Skeletal muscle tissue (tissue), 4 donors: ENCODE measurements around the gene CACFD1. TPM values are rescaled to one million over a fixed set of nuclear protein-coding genes. Genes with fewer than 3 reads are reported as not detected.

Experiments used
- H3K27ac ChIP-seq: one replicate; pipeline ENCODE4 v1.7.0; 2013; ENCODE audit warnings: mild to moderate bottlenecking, low read depth, low read length, inconsistent platforms
- H3K27me3 ChIP-seq, 3 donors: one replicate each; pipeline ENCODE4 v1.7.0; 2013; ENCODE audit warnings: low read length in 3 of 3; ENCODE audit not compliant: control insufficient read depth in 3 of 3, insufficient read depth in 3 of 3
- H3K36me3 ChIP-seq, 3 donors: one replicate each; pipeline ENCODE4 v1.7.0; 2013; ENCODE audit warnings: low read length in 3 of 3; ENCODE audit not compliant: control insufficient read depth in 3 of 3, insufficient read depth in 3 of 3
- H3K4me1 ChIP-seq, 3 donors: one replicate each; pipeline ENCODE4 v1.7.0; 2013; ENCODE audit warnings: low read length in 3 of 3, mild to moderate bottlenecking in 3 of 3; ENCODE audit not compliant: control insufficient read depth in 3 of 3, insufficient read depth in 3 of 3
- H3K4me3 ChIP-seq, 3 donors: one replicate each; pipeline ENCODE4 v1.7.0; 2013; ENCODE audit warnings: low read length in 3 of 3
- H3K9ac ChIP-seq, 3 donors: one replicate each; pipeline ENCODE4 v1.7.0; 2013; ENCODE audit warnings: low read length in 3 of 3, mild to moderate bottlenecking in 3 of 3, moderate library complexity in 2 of 3, low read depth in 1 of 3
- H3K9me3 ChIP-seq, 3 donors: one replicate each; pipeline ENCODE4 v1.7.0; 2013; ENCODE audit warnings: low read length in 3 of 3; ENCODE audit not compliant: control insufficient read depth in 3 of 3
- total RNA-seq: library from RNA; depleted of rRNA; stranded (reverse); fragments of >200 nt; gene quantifications from one replicate; pipeline ENCODE4 v1.2.3, GENCODE V29; 2014
- donor health status: Osteomylitis.

Gene CACFD1
- total RNA-seq, 1 donor from 2014 or later = 4.7 TPM

DNA sequence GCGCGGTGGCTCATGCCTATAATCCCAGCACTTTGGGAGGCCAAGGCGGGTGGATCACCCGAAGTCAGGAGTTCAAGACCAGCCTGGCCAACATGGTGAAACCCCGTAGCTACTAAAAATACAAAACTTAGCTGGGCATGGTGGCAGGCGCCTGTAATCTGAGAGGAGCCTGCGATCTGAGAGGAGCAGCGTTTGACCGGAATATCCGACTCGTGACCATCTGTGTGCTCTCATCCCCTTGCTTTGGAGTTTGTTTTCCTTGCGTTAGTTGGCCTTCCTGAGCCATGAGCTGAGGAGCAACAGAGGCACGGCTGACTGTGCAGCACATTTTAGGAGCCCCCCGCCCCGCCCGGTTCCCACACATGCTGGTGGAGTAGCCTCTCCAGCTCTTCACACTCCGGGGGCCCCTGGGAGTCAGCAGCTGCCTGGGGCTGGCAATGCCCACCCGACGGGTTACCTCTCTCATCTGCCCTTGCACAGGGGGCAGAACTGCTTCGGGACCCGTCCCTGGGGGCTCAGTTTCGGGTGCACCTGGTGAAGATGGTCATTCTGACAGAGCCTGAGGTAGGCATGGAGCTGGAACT is 34.6 kb upstream of the CACFD1 start:
- Histone ChIP-seq H3K27me3 (peaks cover 6 to 14% (median 11%) of the 10 kb centered on the region in 3 donors), H3K4me3 (peak overlapping the region in 1 of 3 donors; percentile 13), H3K9me3 (no peaks in the 10 kb centered on the region), H3K9ac (peak overlapping the region; percentile 33 to 53 (median 40)), H3K4me1 (peaks cover 8 to 17% (median 14%) of the 10 kb centered on the region in 3 donors), H3K27ac (peak overlapping the region; percentile 74), H3K36me3 (peaks cover 0 to 7% (median 5%) of the 10 kb centered on the region in 3 donors)

DNA sequence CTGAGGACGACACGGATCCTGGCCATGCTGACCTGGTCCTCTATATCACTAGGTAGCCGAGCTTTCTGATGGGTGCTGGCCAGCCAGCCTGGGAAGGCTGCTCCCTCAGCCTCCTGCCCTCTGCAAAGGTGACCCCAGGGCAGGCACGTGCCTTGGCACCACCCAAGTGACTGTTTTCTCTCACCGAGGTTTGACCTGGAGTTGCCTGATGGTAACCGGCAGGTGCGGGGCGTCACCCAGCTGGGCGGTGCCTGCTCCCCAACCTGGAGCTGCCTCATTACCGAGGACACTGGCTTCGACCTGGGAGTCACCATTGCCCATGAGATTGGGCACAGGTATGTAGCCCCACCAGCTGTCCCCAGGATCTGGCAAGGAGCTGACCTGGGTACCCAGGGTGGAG is 33.8 kb upstream of the CACFD1 start:
- Histone ChIP-seq H3K27me3 (peaks cover 6 to 14% (median 11%) of the 10 kb centered on the region in 3 donors), H3K27ac (no peak overlapping the region)

GRCh38 chr9:133427658-133428348 is 32.0 kb upstream of the CACFD1 start:
- H3K4me3 ChIP-seq = no peak overlapping the region
- no peaks in the 10 kb centered on the region for H3K9me3 ChIP-seq
- peaks cover 8 to 17% (median 14%) of the 10 kb centered on the region in 3 donors for H3K4me1 ChIP-seq
- no peak overlapping the region for H3K9ac ChIP-seq
- H3K27ac ChIP-seq = no peak overlapping the region
- peaks cover 6 to 14% (median 11%) of the 10 kb centered on the region in 3 donors for H3K27me3 ChIP-seq
- peaks cover 0 to 7% (median 5%) of the 10 kb centered on the region in 3 donors for H3K36me3 ChIP-seq

More for the DNA sequence above, 33.8 kb upstream of the CACFD1 start:
- peaks cover 8 to 17% (median 14%) of the 10 kb centered on the region in 3 donors for H3K4me1 ChIP-seq
- H3K9me3 ChIP-seq = no peaks in the 10 kb centered on the region
- no peak overlapping the region for H3K9ac ChIP-seq
- H3K36me3 ChIP-seq = peaks cover 0 to 7% (median 5%) of the 10 kb centered on the region in 3 donors
- no peak overlapping the region for H3K4me3 ChIP-seq

- Histone ChIP-seq H3K9ac (no peak overlapping the region), H3K4me1 (peaks cover 8 to 17% (median 14%) of the 10 kb centered on the region in 3 donors), H3K9me3 (no peaks in the 10 kb centered on the region), H3K27ac (no peak overlapping the region), H3K36me3 (peaks cover 0 to 7% (median 5%) of the 10 kb centered on the region in 3 donors), H3K4me3 (no peak overlapping the region), H3K27me3 (peaks cover 6 to 14% (median 11%) of the 10 kb centered on the region in 3 donors)
These were observed 31.1 kb upstream of the CACFD1 start for GRCh38 chr9:133428617-133429101.

GRCh38 chr9:133429214-133429613 is 30.6 kb upstream of the CACFD1 start:
- H3K36me3 ChIP-seq = peaks cover 0 to 7% (median 5%) of the 10 kb centered on the region in 3 donors
- H3K4me3 ChIP-seq = no peak overlapping the region
- peaks cover 6 to 14% (median 11%) of the 10 kb centered on the region in 3 donors for H3K27me3 ChIP-seq
- peaks cover 8 to 17% (median 14%) of the 10 kb centered on the region in 3 donors for H3K4me1 ChIP-seq
- no peak overlapping the region for H3K9ac ChIP-seq
- H3K9me3 ChIP-seq = no peaks in the 10 kb centered on the region
- no peak overlapping the region for H3K27ac ChIP-seq

- no peak overlapping the region for H3K9ac ChIP-seq
- H3K4me3 ChIP-seq = no peak overlapping the region
- H3K27me3 ChIP-seq = peaks cover 6 to 14% (median 11%) of the 10 kb centered on the region in 3 donors
- H3K9me3 ChIP-seq = no peaks in the 10 kb centered on the region
- peaks cover 8 to 15% (median 14%) of the 10 kb centered on the region in 3 donors for H3K4me1 ChIP-seq
- H3K27ac ChIP-seq = no peak overlapping the region
- peaks cover 0 to 7% (median 5%) of the 10 kb centered on the region in 3 donors for H3K36me3 ChIP-seq
These were observed 30.1 kb upstream of the CACFD1 start for GRCh38 chr9:133429641-133430161.

GRCh38 chr9:133430244-133430643 is 29.5 kb upstream of the CACFD1 start:
- Histone ChIP-seq H3K9me3 (no peaks in the 10 kb centered on the region), H3K4me1 (peaks cover 5 to 10% (median 10%) of the 10 kb centered on the region in 3 donors), H3K27ac (no peak overlapping the region), H3K36me3 (peaks cover 0 to 7% (median 5%) of the 10 kb centered on the region in 3 donors), H3K9ac (no peak overlapping the region), H3K27me3 (peaks cover 6 to 14% (median 11%) of the 10 kb centered on the region in 3 donors), H3K4me3 (no peak overlapping the region)

DNA sequence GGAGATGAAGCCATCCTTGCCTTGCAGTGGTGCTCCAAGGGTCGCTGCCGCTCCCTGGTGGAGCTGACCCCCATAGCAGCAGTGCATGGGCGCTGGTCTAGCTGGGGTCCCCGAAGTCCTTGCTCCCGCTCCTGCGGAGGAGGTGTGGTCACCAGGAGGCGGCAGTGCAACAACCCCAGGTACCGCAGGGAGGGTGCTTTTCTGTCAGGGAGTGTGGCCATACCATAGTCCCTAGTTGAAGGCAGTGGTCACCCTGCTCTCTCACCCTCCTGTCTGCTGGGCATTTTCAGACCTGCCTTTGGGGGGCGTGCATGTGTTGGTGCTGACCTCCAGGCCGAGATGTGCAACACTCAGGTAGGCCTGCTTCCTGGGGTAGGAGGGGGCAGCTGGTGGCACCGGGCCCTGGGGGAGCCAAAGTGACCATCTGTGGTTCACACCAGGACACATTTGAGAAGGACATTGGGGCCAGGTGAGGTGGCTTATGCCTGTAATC is 26.4 kb upstream of the CACFD1 start:
- no peak overlapping the region for H3K9ac ChIP-seq
- H3K4me3 ChIP-seq = no peak overlapping the region
- peaks cover 0 to 2% (median 0%) of the 10 kb centered on the region in 3 donors for H3K36me3 ChIP-seq
- H3K27ac ChIP-seq = no peak overlapping the region
- H3K9me3 ChIP-seq = no peaks in the 10 kb centered on the region
- H3K27me3 ChIP-seq = no peaks in the 10 kb centered on the region
- no peaks in the 10 kb centered on the region for H3K4me1 ChIP-seq

GRCh38 chr9:133436681-133437080 is 23.1 kb upstream of the CACFD1 start:
- Histone ChIP-seq H3K27ac (no peak overlapping the region), H3K9me3 (no peaks in the 10 kb centered on the region), H3K9ac (no peak overlapping the region), H3K4me3 (no peak overlapping the region), H3K27me3 (no peaks in the 10 kb centered on the region), H3K36me3 (peaks cover 2 to 9% (median 4%) of the 10 kb centered on the region in 3 donors), H3K4me1 (no peaks in the 10 kb centered on the region)
